Measurements from ENCODE around the gene SLC5A5. TPM values are rescaled to one million over a fixed set of nuclear protein-coding genes. Genes with fewer than 3 reads are reported as not detected.
A peak's percentile ranks its signal among the peaks of the same experiment; 100 is the strongest.

The SLC5A5 gene
- total and polyA plus RNA-seq, 2 of the 8 experiments (the other 6 are each of a cell fraction or from before 2014, with no cell fraction given), result 1.5 to 1.8 TPM

DNA sequence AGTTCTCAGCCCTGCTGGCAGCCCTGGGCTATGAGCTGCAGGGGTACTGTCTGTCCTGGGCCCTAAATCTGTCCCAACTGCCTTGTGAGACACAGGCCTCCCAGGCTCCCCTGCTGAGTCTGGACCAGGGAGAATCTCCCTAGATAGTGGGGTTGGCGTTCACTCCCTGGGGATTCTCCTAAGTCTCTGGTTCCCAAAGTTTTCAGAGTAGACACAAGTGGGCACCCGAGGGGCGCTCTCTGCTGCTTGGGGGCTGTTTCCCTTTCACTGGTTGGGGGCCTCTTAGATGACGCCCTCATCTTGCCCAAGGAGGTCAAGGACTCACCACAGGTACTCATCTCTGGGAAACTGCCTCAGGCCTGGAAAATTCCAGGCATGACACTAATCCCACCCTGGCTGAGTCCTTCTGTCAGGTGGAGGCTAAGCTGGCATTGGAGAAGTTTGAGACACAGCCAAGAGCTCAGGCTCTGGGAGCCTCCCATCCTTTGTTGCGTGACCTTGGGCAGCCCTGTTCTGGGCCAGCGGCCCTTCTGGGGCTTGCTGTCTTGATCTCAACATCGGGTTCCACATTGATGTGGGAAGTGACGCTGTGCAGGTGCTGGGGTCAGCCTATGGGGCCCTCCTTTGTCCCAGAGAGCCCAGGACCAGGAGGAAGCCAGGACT lies 8.1 kb upstream of the SLC5A5 start:
- H4K5ac ChIP-seq (ENCODE audit: insufficient read length, low read depth, low read length), result no peak overlapping the region
- no peak overlapping the region for H3K4me3 ChIP-seq (ENCODE audit: extremely low read depth in 1 of 4, insufficient read depth in 2 of 4, low read depth in 3 of 4, low read length in 4 of 4)
- H2BK120ac ChIP-seq (replicated peaks; ENCODE audit: low read depth, low read length), result no peak overlapping the region
- H3K23ac ChIP-seq (ENCODE audit: insufficient read length), result no peak overlapping the region
- FAIRE-seq (no peak), DNase-seq (ENCODE audit: low read depth in 1 of 2, low spot score in 2 of 2) (no peak)
- H3K9ac ChIP-seq (replicated peaks in 1 of 4; ENCODE audit: extremely low read depth in 1 of 4, low read depth in 3 of 4, low read length in 3 of 4), result no peak overlapping the region
- no peak overlapping the region for H3K4ac ChIP-seq (replicated peaks; ENCODE audit: insufficient read length, low read depth, low read length)
- H2BK15ac ChIP-seq (ENCODE audit: low read length), result no peak overlapping the region
- no peak overlapping the region for H3K4me2 ChIP-seq (ENCODE audit: insufficient read depth in 1 of 2, low read depth in 2 of 2, low read length in 2 of 2)
- no peak overlapping the region for H3K18ac ChIP-seq (ENCODE audit: extremely low read depth, low read length)
- peak overlapping the region; percentile 73; the same call in 1 of the 2 replicates for H4K8ac ChIP-seq (ENCODE audit: extremely low read depth, insufficient read depth, low read length)
- H2BK20ac ChIP-seq (ENCODE audit: low read length), result no peak overlapping the region
- H3K56ac ChIP-seq (replicated peaks; ENCODE audit: insufficient read length, low read depth, low read length), result no peak overlapping the region
- peaks cover 32 to 51% (median 40%) of the 10 kb centered on the region in 4 experiments for H3K36me3 ChIP-seq (ENCODE audit: control insufficient read depth in 2 of 4, insufficient read depth in 4 of 4, low read length in 3 of 4)
- H3K27ac ChIP-seq (ENCODE audit: low read depth, low read length), result no peak overlapping the region
- no peak overlapping the region for H2BK12ac ChIP-seq (ENCODE audit: low read depth, low read length)
- ChIA-PET POLR2A (ENCODE audit: partially characterized antibody) (interaction anchor here (0.6 to 20.2 kb wide), 23 partner anchors 9 to 485 kb away, joined by 3 to 392 read pairs (median 5); partner anchors contain the start of genes CCDC124, JAK3 and SLC5A5), CTCF (ENCODE audit: partially characterized antibody) (interaction anchor here (0.5 to 1.8 kb wide), 4 partner anchors 9 to 173 kb away, joined by 3 to 5 read pairs (median 4); partner anchors contain the start of gene CCDC124)
- no peak overlapping the region for H2AFZ ChIP-seq (ENCODE audit: low read length)
- peaks cover 18 to 26% of the 10 kb centered on the region in 2 experiments for H4K20me1 ChIP-seq (replicated peaks in 1 of 2; ENCODE audit: control insufficient read depth in 1 of 2, insufficient read depth in 2 of 2, low read length in 2 of 2)
- peaks cover 15 to 28% of the 10 kb centered on the region in 2 experiments for H3K79me2 ChIP-seq (ENCODE audit: control insufficient read depth in 1 of 2, insufficient read depth in 2 of 2, low read length in 2 of 2)
- H3K79me1 ChIP-seq (ENCODE audit: low read depth, low read length), result peaks cover 6% of the 10 kb centered on the region; the same call in 1 of the 2 replicates
- H3K14ac ChIP-seq (ENCODE audit: insufficient read length), result no peak overlapping the region
- no peak for TF ChIP-seq RNF2 (IDR thresholded peaks at IDR 0.05; ENCODE audit: borderline replicate concordance, low read depth, low read length, missing control alignments, poor library complexity, severe bottlenecking)
- no peak for TF ChIP-seq EGR1 (IDR thresholded peaks at IDR 0.05; ENCODE audit: borderline replicate concordance, low read depth, low read length)
- TF ChIP-seq POLR2A (IDR thresholded peaks at IDR 0.05; ENCODE audit: control extremely low read depth in 1 of 2, low read depth in 2 of 2, low read length in 2 of 2), result peak in 1 of 2 experiments; percentile 26; a peak in 1 of 3 replicates
- no peak for TF ChIP-seq BCL11A (IDR thresholded peaks at IDR 0.05; ENCODE audit: low read depth in 2 of 2, low read length in 2 of 2)
- TF ChIP-seq, protein P1, sequence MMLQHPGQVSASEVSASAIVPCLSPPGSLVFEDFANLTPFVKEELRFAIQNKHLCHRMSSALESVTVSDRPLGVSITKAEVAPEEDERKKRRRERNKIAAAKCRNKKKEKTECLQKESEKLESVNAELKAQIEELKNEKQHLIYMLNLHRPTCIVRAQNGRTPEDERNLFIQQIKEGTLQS (IDR thresholded peaks at IDR 0.05; ENCODE audit: insufficient read depth, low read depth, low read length), result no peak
- no peak for TF ChIP-seq CTBP2 (IDR thresholded peaks at IDR 0.05; ENCODE audit: borderline replicate concordance, insufficient read depth, insufficient read length, low read length)
- no peak overlapping the region for H4K91ac ChIP-seq (replicated peaks; ENCODE audit: insufficient read length, low read length)
- H3K23me2 ChIP-seq (ENCODE audit: low read depth, low read length), result peaks cover 20% of the 10 kb centered on the region
- peaks cover 0 to 18% (median 9%) of the 10 kb centered on the region in 4 experiments; a peak in 6 of 7 replicates for H3K4me1 ChIP-seq (replicated peaks in 1 of 4; ENCODE audit: control insufficient read depth in 3 of 4, insufficient read depth in 4 of 4, low read length in 3 of 4)
- no peak overlapping the region for H2AK5ac ChIP-seq (ENCODE audit: low read depth, low read length)
- 96% methylated on average over 8 of the region's 8 CpGs; no CpG with 5 or more reads in 1 of the 2 experiments for WGBS, 2 experiments (ENCODE audit: extremely low coverage in 1 of 2, insufficient coverage in 1 of 2, insufficient read length in 1 of 2, insufficient replicate concordance in 2 of 2, low coverage in 1 of 2, low lambda C conversion rate in 2 of 2, missing lambda C conversion rate in 1 of 2)
- H3K9me3 ChIP-seq (ENCODE audit: insufficient read depth in 2 of 2, low read depth in 1 of 2, low read length in 1 of 2), result no peaks in the 10 kb centered on the region
- H3K27me3 ChIP-seq (replicated peaks in 1 of 4; ENCODE audit: control insufficient read depth in 3 of 4, extremely low read depth in 1 of 4, insufficient read depth in 3 of 4, low read length in 3 of 4), result no peaks in the 10 kb centered on the region
- no peak overlapping the region for H2BK5ac ChIP-seq (ENCODE audit: low read depth, low read length)
